ENCODE data around the gene SLC22A5.
A peak's percentile ranks its signal among the peaks of the same experiment; 100 is the strongest.

SLC22A5 gene

DNA sequence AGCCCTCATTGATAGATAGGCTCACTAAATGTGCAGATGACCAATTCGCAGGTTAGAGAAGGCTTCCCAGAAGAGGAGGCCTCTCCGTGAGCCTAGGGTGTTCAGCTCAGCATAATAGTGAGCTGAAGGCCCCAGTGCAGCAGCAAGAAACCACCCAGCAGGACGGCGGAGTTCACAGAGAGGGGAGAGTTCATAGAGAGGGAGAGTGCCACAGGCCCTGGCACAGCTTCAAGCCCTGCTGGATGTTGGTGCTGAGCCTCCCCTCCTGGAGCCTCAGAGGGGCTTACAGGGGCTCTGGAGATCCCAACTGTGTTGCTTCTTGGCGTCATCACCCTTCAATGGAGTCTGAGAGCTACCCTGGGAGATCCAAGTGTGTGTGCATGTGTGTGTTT, 2.1 kb downstream of the SLC22A5 start:
- H3K4me3 Mint-ChIP-seq = peak overlapping the region; percentile 69 to 76
- peak overlapping the region; percentile 52 to 83 for H3K27ac Mint-ChIP-seq

DNA sequence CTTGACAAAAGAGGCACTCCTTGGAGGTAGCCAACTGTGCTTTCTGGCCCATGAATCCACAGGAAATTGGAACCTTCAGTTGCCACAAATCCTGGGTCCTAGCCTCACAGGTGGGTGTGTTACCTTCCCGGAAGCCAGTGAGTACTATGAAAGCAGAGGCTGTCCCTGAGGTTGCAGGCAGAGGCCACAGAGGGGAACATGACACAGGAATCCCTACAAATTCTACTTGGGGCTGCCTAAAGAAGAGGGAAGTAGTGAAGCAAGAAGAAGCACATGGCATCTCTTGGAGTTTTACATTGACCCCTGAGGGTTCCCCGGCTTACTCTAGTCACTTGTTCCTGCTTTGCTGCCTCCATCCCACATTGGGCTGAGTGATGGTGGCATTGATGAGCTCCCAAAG, 2.6 kb downstream of the SLC22A5 start:
- no peak overlapping the region for H3K4me3 Mint-ChIP-seq
- H3K9me3 Mint-ChIP-seq = no peaks in the 10 kb centered on the region
- no peak for ATAC-seq (replicated peaks)
- peaks cover 19 to 20% of the 10 kb centered on the region in 2 donors for H3K4me1 Mint-ChIP-seq (ENCODE audit: low read depth in 2 of 2)
- peaks cover 8% of the 10 kb centered on the region for H3K36me3 Mint-ChIP-seq (ENCODE audit: insufficient read depth)
- H3K27me3 Mint-ChIP-seq = no peaks in the 10 kb centered on the region
- DNase-seq = no peak
- H3K27ac Mint-ChIP-seq = no peak overlapping the region

More for the DNA sequence above, 2.1 kb downstream of the SLC22A5 start:
- Mint-ChIP-seq H3K27me3 (no peaks in the 10 kb centered on the region), H3K36me3 (ENCODE audit: insufficient read depth) (peaks cover 8% of the 10 kb centered on the region), H3K4me1 (ENCODE audit: low read depth in 2 of 2) (peaks cover 19 to 20% of the 10 kb centered on the region in 2 donors), H3K9me3 (no peaks in the 10 kb centered on the region)
- no peak for ATAC-seq (replicated peaks)
- no peak for DNase-seq

DNA sequence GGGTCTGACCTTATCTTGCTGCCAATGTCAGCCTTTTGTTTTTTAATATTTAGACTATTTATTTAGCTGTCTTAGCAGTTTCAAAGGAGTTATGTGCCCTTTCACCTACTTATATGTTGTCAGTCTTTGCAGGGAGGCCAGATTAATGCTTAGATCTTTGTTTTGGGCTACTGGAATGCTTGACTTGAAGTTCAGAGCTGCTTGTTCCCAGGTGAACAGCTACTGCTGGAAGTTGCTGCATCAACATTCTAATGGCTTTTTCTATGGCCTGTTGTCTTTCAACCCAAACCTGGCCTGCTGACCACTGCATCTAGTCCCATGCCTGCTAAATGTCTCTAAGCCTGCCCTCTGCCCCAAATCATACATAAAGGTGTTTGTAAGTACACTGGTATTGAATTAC, 3.0 kb downstream of the SLC22A5 start:
- Mint-ChIP-seq H3K36me3 (ENCODE audit: insufficient read depth) (peaks cover 8% of the 10 kb centered on the region), H3K27me3 (no peaks in the 10 kb centered on the region), H3K27ac (no peak overlapping the region), H3K9me3 (no peaks in the 10 kb centered on the region), H3K4me3 (no peak overlapping the region), H3K4me1 (ENCODE audit: low read depth in 2 of 2) (peaks cover 19 to 20% of the 10 kb centered on the region in 2 donors)
- ATAC-seq (replicated peaks) (no peak), DNase-seq (no peak)

DNA sequence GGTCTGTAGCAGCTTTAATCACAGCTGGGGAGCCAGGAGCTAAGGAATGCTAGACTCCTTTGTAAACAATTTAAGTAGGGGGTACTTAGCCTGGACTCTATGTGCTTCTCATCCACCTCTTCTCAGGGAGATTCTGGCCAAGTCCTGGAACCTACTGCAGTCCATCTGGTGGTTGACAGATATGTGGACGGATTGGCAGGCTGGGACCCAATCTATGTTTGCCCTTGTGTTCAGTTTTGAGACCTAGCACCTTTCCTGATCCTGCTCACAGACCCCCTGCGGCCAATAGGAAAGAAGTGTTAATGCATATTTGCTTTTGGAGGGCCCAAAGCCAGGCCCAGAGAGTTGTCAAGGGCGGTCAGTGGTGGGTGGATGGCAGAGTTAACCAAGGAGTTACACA, 6.4 kb downstream of the SLC22A5 start:
- Mint-ChIP-seq H3K9me3 (no peaks in the 10 kb centered on the region), H3K36me3 (ENCODE audit: insufficient read depth) (peaks cover 5% of the 10 kb centered on the region), H3K27me3 (no peaks in the 10 kb centered on the region), H3K4me3 (no peak overlapping the region), H3K27ac (no peak overlapping the region), H3K4me1 (ENCODE audit: low read depth in 2 of 2) (peaks cover 9 to 14% of the 10 kb centered on the region in 2 donors)
- DNase-seq (no peak), ATAC-seq (replicated peaks) (no peak)

DNA sequence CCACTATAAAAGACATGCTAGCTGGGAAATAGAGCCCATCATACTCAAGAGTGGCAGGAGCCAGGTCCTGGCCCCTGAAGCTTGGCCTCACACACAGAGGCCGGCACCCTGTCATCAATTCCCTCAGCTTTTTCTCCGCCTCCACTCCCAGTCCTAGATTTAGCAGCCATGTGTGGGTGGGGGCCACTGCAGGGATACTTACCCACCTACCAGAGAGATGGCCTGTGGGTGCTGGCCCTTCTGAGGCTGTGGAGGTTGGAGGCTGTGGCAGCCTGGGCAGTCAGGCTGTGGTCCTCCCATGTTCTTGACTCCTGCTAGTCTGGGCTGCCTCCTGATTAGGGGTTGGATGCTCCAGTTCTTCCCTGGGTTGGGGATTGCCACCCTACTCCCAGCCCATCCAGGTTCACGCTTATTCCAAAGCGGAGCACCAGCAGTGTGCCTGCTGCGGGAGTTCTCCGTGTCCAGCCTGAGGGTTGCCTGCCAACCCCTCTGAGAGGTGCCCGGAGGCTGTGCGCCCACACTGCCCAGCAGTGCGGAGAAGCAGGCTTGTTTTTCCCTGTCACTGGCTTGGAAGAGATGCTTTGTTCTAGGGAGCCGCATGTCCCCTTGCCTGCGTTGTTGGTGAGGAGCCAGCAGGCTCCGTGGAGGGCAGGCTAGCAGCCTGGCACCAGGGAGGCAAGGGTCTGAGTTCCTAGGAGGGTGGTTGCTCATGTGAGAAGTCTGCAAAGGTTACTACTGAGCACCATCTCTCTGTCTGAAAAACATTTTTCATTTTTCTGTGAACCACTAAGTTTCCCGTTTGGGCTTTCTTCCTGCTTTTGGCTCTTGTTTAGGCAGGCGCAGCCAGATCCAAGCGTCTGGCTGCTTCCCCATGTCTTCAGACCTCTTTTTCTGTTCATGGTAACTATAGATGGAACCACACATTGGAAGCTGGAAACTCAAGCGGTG, 7.5 kb downstream of the SLC22A5 start:
- ATAC-seq (replicated peaks) (no peak), DNase-seq (no peak)
- Mint-ChIP-seq H3K27me3 (no peaks in the 10 kb centered on the region), H3K27ac (peak overlapping the region in 1 of 2 donors; percentile 10), H3K9me3 (no peaks in the 10 kb centered on the region), H3K36me3 (ENCODE audit: insufficient read depth) (peaks cover 3% of the 10 kb centered on the region), H3K4me3 (no peak overlapping the region), H3K4me1 (ENCODE audit: low read depth in 2 of 2) (peaks cover 0 to 4% of the 10 kb centered on the region in 2 donors)

DNA sequence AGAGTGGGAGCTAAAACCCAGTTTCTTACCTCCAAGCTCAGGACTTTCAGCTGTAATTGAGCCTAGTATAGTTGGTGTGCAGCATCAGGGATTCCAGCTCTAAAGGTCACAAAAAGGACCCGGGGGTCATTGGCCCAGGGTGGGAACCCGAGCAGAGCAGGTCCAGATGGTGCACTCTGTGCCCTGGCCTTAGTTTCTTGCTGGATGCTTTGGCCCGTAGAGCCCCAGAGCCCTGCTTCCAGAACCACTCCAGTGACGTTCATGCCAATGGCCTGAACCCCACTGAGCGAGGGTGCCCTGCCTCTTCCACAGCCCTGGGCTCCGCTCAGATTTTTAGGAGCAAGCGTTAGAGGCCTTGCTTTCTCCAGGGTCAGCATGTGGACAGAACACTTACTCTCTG, 8.2 kb downstream of the SLC22A5 start:
- peaks cover 0 to 2% of the 10 kb centered on the region in 2 donors for H3K4me1 Mint-ChIP-seq (ENCODE audit: low read depth in 2 of 2)
- H3K36me3 Mint-ChIP-seq (ENCODE audit: insufficient read depth) = peaks cover 3% of the 10 kb centered on the region
- H3K27me3 Mint-ChIP-seq = no peaks in the 10 kb centered on the region
- H3K9me3 Mint-ChIP-seq = no peaks in the 10 kb centered on the region
- DNase-seq (no peak), ATAC-seq (replicated peaks) (no peak)
- no peak overlapping the region for H3K4me3 Mint-ChIP-seq
- no peak overlapping the region for H3K27ac Mint-ChIP-seq

DNA sequence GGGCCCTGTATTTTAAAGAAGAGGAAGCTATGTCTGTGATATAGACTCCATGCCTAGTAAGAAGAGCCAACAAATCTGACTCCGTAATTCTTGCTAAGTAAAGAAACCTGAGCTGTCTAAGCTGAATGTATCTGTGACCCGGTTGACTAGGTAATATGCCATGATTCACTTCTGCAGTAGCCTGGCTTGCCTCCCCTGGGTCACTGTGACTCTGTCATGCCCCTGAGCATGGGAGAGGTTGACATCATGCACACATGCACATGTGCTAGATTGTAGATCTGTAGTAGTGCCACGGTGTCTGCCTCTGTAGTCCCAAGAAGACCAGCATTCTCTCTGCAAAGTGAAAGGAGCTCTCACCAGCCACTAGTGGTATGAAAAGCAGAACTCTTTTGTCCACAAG, 9.1 kb downstream of the SLC22A5 start:
- ATAC-seq (replicated peaks) (no peak), DNase-seq (no peak)
- Mint-ChIP-seq H3K4me3 (no peak overlapping the region), H3K9me3 (no peaks in the 10 kb centered on the region), H3K36me3 (ENCODE audit: insufficient read depth) (peaks cover 3% of the 10 kb centered on the region), H3K27me3 (no peaks in the 10 kb centered on the region), H3K27ac (no peak overlapping the region), H3K4me1 (ENCODE audit: low read depth in 2 of 2) (peaks cover 0 to 2% of the 10 kb centered on the region in 2 donors)

DNA sequence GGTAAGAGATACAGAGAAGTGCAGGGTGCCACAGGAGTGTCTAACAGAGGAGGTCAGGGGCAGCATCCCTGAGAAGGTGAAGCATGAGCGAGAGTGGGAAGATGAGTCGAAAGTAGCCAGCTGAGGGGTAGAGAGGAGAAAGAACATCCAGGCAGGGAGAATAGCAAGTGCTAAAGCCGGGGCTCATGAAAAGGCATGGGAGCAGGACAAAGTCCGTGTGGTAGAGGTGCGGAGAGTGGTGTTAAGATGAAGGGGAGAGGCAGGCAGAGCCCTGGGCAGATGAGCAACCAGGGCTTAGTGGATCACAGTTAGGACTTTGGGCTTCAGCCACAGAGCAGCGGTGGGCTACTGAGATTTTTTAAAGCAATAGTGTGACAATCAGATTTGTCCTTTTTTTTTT, 10.5 kb downstream of the SLC22A5 start:
- H3K4me3 Mint-ChIP-seq = no peak overlapping the region
- H3K4me1 Mint-ChIP-seq (ENCODE audit: low read depth in 2 of 2) = peaks cover 0 to 2% of the 10 kb centered on the region in 2 donors
- no peak overlapping the region for H3K27ac Mint-ChIP-seq
- no peaks in the 10 kb centered on the region for H3K9me3 Mint-ChIP-seq
- H3K27me3 Mint-ChIP-seq = no peaks in the 10 kb centered on the region
- DNase-seq = no peak
- no peak for ATAC-seq (replicated peaks)
- no peaks in the 10 kb centered on the region for H3K36me3 Mint-ChIP-seq (ENCODE audit: insufficient read depth)

DNA sequence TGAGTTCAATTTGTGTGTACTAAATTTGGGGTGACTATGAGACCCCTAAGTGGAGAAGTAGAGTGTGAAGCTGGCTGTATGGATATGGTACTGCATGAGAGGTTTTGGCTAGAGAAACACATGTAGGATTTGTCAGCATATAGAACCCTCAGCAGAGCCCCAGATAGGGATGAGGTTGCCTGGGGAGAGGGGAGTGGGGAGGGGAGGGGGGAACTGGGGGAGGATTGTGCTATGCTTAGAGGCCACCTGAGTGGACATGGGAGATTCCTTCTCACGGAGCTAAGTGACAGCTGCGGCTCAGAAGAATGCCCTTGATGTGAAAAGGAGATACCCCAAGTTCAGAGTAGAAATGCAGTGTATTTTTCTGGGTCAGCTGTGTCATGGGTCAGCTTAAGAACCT, 11.2 kb downstream of the SLC22A5 start:
- ATAC-seq (replicated peaks) (no peak), DNase-seq (no peak)
- Mint-ChIP-seq H3K4me1 (ENCODE audit: low read depth in 2 of 2) (peaks cover 6 to 8% of the 10 kb centered on the region in 2 donors), H3K9me3 (no peaks in the 10 kb centered on the region), H3K27me3 (no peaks in the 10 kb centered on the region), H3K4me3 (no peak overlapping the region), H3K36me3 (ENCODE audit: insufficient read depth) (no peaks in the 10 kb centered on the region), H3K27ac (peak overlapping the region in 1 of 2 donors; percentile 6)

DNA sequence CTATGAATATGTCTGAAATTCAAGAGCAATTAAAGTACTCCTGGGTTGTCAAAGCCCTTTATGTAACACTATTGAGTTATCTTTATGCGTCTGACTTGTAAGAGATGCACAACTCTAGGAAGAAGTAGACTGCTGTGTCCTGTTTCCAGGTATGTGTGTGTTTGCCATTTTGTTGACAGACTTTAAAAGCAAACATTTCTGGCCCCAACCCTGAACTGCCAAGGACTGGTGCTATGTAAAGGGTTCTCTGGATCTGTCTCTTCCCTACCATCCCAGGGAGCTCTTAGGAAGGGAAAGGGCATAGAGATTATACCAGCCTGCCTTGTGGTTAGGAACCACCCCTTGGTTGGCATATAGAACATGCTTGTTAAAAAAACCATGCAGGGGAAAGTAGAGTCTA, 12.1 kb downstream of the SLC22A5 start:
- ATAC-seq (replicated peaks) (no peak), DNase-seq (no peak)
- no peak overlapping the region for H3K4me3 Mint-ChIP-seq
- H3K36me3 Mint-ChIP-seq (ENCODE audit: insufficient read depth) = no peaks in the 10 kb centered on the region
- peaks cover 12 to 14% of the 10 kb centered on the region in 2 donors for H3K4me1 Mint-ChIP-seq (ENCODE audit: low read depth in 2 of 2)
- H3K27me3 Mint-ChIP-seq = no peaks in the 10 kb centered on the region
- no peak overlapping the region for H3K27ac Mint-ChIP-seq
- no peaks in the 10 kb centered on the region for H3K9me3 Mint-ChIP-seq

DNA sequence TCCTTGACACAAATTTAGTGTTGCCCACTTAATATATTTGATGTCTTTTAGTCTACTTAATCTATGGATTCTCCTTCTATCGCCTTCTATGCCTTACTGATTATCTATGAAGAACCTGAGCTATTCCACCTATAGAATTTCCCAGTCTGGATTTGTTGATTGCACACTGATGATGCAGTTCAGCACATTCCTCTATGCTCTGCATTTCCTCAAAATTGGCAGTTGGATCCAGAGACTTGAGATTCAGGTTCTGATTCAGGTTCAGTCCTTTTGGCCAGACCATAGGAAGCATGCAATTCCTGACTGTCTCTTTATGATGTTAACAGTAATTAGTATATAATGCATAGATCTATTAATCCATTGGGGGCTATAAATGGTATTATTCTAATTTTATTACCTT, 13.8 kb downstream of the SLC22A5 start:
- H3K27ac Mint-ChIP-seq = no peak overlapping the region
- no peak for DNase-seq

DNA sequence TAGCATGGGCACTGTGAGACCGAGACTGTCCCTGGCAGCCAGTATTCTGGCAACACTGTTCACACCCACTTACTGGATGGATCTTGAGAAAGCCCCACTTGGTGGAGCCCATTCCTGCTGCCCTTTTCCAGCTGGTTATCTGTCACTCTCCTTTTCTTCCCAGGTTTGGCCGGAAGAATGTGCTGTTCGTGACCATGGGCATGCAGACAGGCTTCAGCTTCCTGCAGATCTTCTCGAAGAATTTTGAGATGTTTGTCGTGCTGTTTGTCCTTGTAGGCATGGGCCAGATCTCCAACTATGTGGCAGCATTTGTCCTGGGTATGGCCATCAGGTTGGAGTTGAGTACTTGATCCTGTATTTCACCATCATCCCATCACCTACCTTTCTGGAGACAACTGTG, 14.5 kb downstream of the SLC22A5 start:
- H3K27me3 Mint-ChIP-seq = no peaks in the 10 kb centered on the region
- no peak for DNase-seq
- no peak overlapping the region for H3K27ac Mint-ChIP-seq
- H3K36me3 Mint-ChIP-seq (ENCODE audit: insufficient read depth) = no peaks in the 10 kb centered on the region
- no peaks in the 10 kb centered on the region for H3K9me3 Mint-ChIP-seq
- H3K4me3 Mint-ChIP-seq = no peak overlapping the region
- ATAC-seq (replicated peaks) = no peak
- peaks cover 21 to 24% of the 10 kb centered on the region in 2 donors for H3K4me1 Mint-ChIP-seq (ENCODE audit: low read depth in 2 of 2)

More for the DNA sequence above, 13.8 kb downstream of the SLC22A5 start:
- Mint-ChIP-seq H3K4me3 (no peak overlapping the region), H3K4me1 (ENCODE audit: low read depth in 2 of 2) (peaks cover 21 to 24% of the 10 kb centered on the region in 2 donors), H3K9me3 (no peaks in the 10 kb centered on the region), H3K27me3 (no peaks in the 10 kb centered on the region), H3K36me3 (ENCODE audit: insufficient read depth) (no peaks in the 10 kb centered on the region)
- ATAC-seq (replicated peaks) = no peak

DNA sequence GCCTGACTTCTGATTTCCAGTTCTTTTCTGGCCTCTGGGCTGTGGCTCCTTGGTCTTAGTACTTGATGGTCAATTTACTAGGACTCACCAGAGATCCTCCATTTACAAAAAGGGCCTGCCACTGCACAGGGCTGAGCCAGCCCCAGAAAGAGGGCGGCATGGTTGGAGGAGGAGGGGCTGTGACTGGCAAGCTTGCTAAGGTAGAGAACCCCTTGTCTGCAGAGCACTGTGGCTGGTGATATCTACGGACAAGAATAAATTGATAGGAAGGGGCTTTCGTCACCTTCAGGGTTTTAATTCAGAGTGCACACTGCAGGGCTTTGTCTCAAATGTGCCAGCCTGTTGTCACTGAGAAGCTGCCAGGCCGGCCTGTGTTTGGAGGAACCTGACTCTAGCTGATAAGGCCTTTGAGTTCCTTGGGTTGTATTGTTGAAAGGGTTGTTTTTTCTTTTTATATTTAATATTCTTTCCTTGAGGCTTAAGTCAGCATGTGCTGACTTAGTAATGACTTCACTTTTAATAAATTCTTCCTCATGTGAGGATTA, 15.1 kb downstream of the SLC22A5 start:
- ATAC-seq (replicated peaks) (no peak), DNase-seq (no peak)
- Mint-ChIP-seq H3K36me3 (ENCODE audit: insufficient read depth) (no peaks in the 10 kb centered on the region), H3K9me3 (no peaks in the 10 kb centered on the region), H3K4me3 (no peak overlapping the region), H3K27me3 (no peaks in the 10 kb centered on the region), H3K4me1 (ENCODE audit: low read depth in 2 of 2) (peaks cover 21 to 24% of the 10 kb centered on the region in 2 donors), H3K27ac (peak overlapping the region in 1 of 2 donors; percentile 49)

Data from effector memory CD8-positive, alpha-beta T cell (primary cell).